C4-2B (cell line): ENCODE data around the gene CACNB2.

Experiments used
- ZFX ChIP-seq: fragments of 450-650 bp; IDR thresholded peaks from 2 replicates; pipeline ENCODE4 v1.6.1; 2017
- TF ChIP-seq, protein P1 (sequence below): fragments of 450-650 bp; conservative IDR thresholded peaks from 2 replicates; pipeline ENCODE4 v1.5.1; 2017; ENCODE audit warnings: mild to moderate bottlenecking

GRCh38 chr10:18563003-18563726 is 422.9 kb downstream of the CACNB2 start:
- TF ChIP-seq, protein P1, sequence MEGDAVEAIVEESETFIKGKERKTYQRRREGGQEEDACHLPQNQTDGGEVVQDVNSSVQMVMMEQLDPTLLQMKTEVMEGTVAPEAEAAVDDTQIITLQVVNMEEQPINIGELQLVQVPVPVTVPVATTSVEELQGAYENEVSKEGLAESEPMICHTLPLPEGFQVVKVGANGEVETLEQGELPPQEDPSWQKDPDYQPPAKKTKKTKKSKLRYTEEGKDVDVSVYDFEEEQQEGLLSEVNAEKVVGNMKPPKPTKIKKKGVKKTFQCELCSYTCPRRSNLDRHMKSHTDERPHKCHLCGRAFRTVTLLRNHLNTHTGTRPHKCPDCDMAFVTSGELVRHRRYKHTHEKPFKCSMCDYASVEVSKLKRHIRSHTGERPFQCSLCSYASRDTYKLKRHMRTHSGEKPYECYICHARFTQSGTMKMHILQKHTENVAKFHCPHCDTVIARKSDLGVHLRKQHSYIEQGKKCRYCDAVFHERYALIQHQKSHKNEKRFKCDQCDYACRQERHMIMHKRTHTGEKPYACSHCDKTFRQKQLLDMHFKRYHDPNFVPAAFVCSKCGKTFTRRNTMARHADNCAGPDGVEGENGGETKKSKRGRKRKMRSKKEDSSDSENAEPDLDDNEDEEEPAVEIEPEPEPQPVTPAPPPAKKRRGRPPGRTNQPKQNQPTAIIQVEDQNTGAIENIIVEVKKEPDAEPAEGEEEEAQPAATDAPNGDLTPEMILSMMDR, result no peak
- TF ChIP-seq ZFX, result no peak
